GM12892 (cell line): ENCODE measurements around the gene PSMB4.

Source experiments
- POLR2A ChIP-seq: IDR thresholded peaks from 2 replicates; pipeline ENCODE4 v1.6.1; 2011; ENCODE audit warnings: low read depth, low read length, control low read depth
- POLR2AphosphoS5 ChIP-seq: IDR thresholded peaks from 2 replicates; pipeline ENCODE4 v1.6.1; 2011; ENCODE audit warnings: low read depth, low read length, control low read depth
- TAF1 ChIP-seq: IDR thresholded peaks from 2 replicates; pipeline ENCODE4 v1.6.1; 2011; ENCODE audit warnings: low read depth, mild to moderate bottlenecking, control low read depth, low read length, borderline replicate concordance

GRCh38 chr1:151403612-151404011 is 4.2 kb downstream of the PSMB4 start:
- TF ChIP-seq POLR2A: no peak
- TF ChIP-seq POLR2AphosphoS5: no peak
- no peak for TF ChIP-seq TAF1
